Central memory CD8-positive, alpha-beta T cell (primary cell): ENCODE measurements around the gene PRKCE.
"Not testable (repeated sequence)": the region's sequence is repeated elsewhere in the genome, so short reads cannot be mapped to it uniquely, and the experiment has no call there.

ENCODE experiments used
- ATAC-seq: fragments of 150-1000 bp; cut with Tn5 transposase; replicated peaks from 2 replicates; pipeline ENCODE4 v1.10.0; 2022; ENCODE audit warnings: mild to moderate bottlenecking, moderate FRiP score, moderate number of reproducible peaks; ENCODE audit not compliant: poor library complexity, severe bottlenecking; ENCODE audit errors: extremely low read depth
- DNase-seq, 2 donors: peaks; one replicate each; pipeline ENCODE4 v3.0.0; 2021; ENCODE audit warnings: low spot score in 2 of 2
- H3K27ac Mint-ChIP-seq: one replicate; pipeline ENCODE4 v1.8.0; 2022; ENCODE audit warnings: low read depth, mild to moderate bottlenecking, moderate library complexity, mixed read lengths
- H3K27me3 Mint-ChIP-seq: one replicate; pipeline ENCODE4 v1.8.0; 2022; ENCODE audit warnings: mixed read lengths
- H3K36me3 Mint-ChIP-seq: one replicate; pipeline ENCODE4 v1.8.0; 2022; ENCODE audit warnings: mild to moderate bottlenecking, moderate library complexity, mixed read lengths; ENCODE audit not compliant: insufficient read depth
- H3K4me1 Mint-ChIP-seq: one replicate; pipeline ENCODE4 v1.8.0; 2022; ENCODE audit warnings: mixed read lengths
- H3K4me3 Mint-ChIP-seq: one replicate; pipeline ENCODE4 v1.8.0; 2022; ENCODE audit warnings: mild to moderate bottlenecking, moderate library complexity, mixed read lengths
- H3K9me3 Mint-ChIP-seq: one replicate; pipeline ENCODE4 v1.8.0; 2022; ENCODE audit warnings: mixed read lengths

The PRKCE gene

GRCh38 chr2:45714679-45715078 is 63.2 kb downstream of the PRKCE start:
- no peak overlapping the region for H3K27ac Mint-ChIP-seq
- DNase-seq = no peak
- peaks cover 25% of the 10 kb centered on the region for H3K4me1 Mint-ChIP-seq
- H3K36me3 Mint-ChIP-seq = peaks cover 2% of the 10 kb centered on the region
- no peak overlapping the region for H3K4me3 Mint-ChIP-seq
- ATAC-seq = no peak
- no peaks in the 10 kb centered on the region for H3K27me3 Mint-ChIP-seq
- H3K9me3 Mint-ChIP-seq = no peaks in the 10 kb centered on the region

DNA sequence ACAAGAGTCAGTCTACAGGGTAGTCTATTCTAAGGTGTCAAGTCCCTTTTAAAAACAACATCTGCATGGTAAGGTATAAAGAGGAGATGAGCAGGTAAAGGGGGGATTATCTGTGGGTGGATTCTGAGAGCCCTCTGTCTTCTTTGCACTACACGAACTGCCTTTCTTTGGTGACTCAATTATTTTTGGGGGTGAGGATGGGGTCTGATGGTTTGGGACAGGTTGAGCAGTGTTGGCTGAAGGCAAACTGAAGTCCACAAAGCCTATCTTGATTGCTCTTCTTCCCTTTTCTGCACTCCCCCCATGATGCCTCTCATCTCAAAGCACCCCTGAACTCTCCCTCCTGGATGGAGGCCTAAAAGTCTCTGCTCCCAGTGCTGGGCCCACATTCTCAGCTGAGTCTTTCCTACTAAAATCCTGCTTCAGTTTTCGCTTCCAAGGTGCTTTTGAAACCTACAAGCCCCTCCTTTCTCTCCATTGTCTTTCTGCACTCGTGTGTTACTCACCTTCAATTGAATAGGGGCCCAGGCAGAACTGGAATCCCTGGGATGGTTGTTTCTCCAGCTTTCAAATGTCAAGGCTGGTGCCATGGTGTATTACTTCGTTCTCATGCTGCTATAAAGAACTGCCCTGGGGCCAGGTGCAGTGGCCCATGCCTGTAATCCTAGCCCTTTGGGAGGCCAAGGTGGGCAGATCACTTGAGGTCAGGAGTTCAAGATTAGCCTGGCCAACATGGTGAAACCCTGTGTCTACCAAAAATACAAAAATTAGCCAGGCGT is 64.3 kb downstream of the PRKCE start:
- DNase-seq (no peak), ATAC-seq (no peak)
- peaks cover 2% of the 10 kb centered on the region for H3K36me3 Mint-ChIP-seq
- no peak overlapping the region for H3K27ac Mint-ChIP-seq
- H3K27me3 Mint-ChIP-seq = no peaks in the 10 kb centered on the region
- H3K9me3 Mint-ChIP-seq = no peaks in the 10 kb centered on the region
- H3K4me3 Mint-ChIP-seq = no peak overlapping the region
- peaks cover 25% of the 10 kb centered on the region for H3K4me1 Mint-ChIP-seq

GRCh38 chr2:45716432-45716831 is 65.0 kb downstream of the PRKCE start:
- not testable (repeated sequence) for ATAC-seq, H3K27ac Mint-ChIP-seq

GRCh38 chr2:45716915-45717314 is 65.4 kb downstream of the PRKCE start:
- ATAC-seq (no peak), DNase-seq (no peak)
- H3K4me1 Mint-ChIP-seq = peaks cover 25% of the 10 kb centered on the region
- no peak overlapping the region for H3K4me3 Mint-ChIP-seq
- no peak overlapping the region for H3K27ac Mint-ChIP-seq
- no peaks in the 10 kb centered on the region for H3K9me3 Mint-ChIP-seq
- H3K36me3 Mint-ChIP-seq = peaks cover 5% of the 10 kb centered on the region
- H3K27me3 Mint-ChIP-seq = no peaks in the 10 kb centered on the region

More at GRCh38 chr2:45716432-45716831, 65.0 kb downstream of the PRKCE start:
- DNase-seq, H3K9me3 Mint-ChIP-seq, H3K4me3 Mint-ChIP-seq, H3K36me3 Mint-ChIP-seq, H3K27me3 Mint-ChIP-seq: not testable (repeated sequence)
- peaks cover 25% of the 10 kb centered on the region for H3K4me1 Mint-ChIP-seq

- ATAC-seq (no peak), DNase-seq (no peak)
- no peak overlapping the region for H3K27ac Mint-ChIP-seq
- no peaks in the 10 kb centered on the region for H3K27me3 Mint-ChIP-seq
- H3K9me3 Mint-ChIP-seq = no peaks in the 10 kb centered on the region
- no peak overlapping the region for H3K4me3 Mint-ChIP-seq
- H3K4me1 Mint-ChIP-seq = peaks cover 30% of the 10 kb centered on the region
- peaks cover 2% of the 10 kb centered on the region for H3K36me3 Mint-ChIP-seq
Measured at GRCh38 chr2:45720210-45720609, 68.7 kb downstream of the PRKCE start.

DNA sequence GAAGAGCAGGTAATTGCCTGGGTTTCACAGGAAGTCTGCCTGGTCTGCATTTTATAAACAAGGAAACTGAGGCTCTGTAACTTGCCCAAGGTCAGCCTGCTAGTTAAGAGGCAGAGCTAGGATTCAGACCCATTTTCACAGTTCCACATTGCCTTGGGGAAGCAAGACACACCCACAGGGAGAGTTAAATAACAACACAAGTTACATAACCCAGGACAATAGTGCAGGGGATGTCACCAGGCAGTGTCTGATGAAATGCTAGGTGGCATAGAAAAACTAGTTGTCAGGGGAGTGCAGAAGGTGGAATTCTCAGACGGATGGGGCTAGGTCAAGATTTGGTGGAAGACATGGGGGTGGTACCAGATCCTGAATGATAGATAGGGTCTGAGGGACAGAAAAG is 69.7 kb downstream of the PRKCE start:
- Mint-ChIP-seq H3K36me3 (peaks cover 2% of the 10 kb centered on the region), H3K27ac (no peak overlapping the region), H3K9me3 (no peaks in the 10 kb centered on the region), H3K4me3 (no peak overlapping the region), H3K4me1 (peaks cover 21% of the 10 kb centered on the region), H3K27me3 (no peaks in the 10 kb centered on the region)
- DNase-seq = no peak
- ATAC-seq = no peak

DNA sequence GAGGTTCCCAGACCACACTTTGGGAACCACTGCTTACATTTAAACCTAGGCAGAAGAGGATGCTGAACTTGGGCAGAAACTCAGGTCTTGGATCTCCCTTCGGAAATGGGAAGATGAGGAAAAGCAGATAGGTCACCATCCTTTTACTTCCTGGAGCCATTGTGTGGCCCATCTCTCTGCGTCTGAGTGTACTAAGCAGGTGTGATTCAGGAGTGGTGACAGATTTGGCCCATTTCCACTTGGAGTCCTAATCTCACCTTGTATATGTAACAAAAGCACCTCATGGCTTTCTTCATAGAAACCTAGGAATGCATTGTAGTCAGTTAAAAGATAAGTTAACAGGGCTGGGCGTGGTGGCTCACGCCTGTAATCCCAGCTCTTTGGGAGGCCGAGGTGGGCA is 71.0 kb downstream of the PRKCE start:
- Mint-ChIP-seq H3K36me3 (peaks cover 2% of the 10 kb centered on the region), H3K9me3 (no peaks in the 10 kb centered on the region), H3K27me3 (no peaks in the 10 kb centered on the region), H3K4me3 (no peak overlapping the region), H3K4me1 (peaks cover 18% of the 10 kb centered on the region), H3K27ac (no peak overlapping the region)
- DNase-seq (no peak), ATAC-seq (no peak)

- Mint-ChIP-seq H3K27me3 (no peaks in the 10 kb centered on the region), H3K9me3 (no peaks in the 10 kb centered on the region), H3K36me3 (peaks cover 2% of the 10 kb centered on the region), H3K4me3 (no peak overlapping the region), H3K27ac (no peak overlapping the region), H3K4me1 (peaks cover 18% of the 10 kb centered on the region)
- no peak for DNase-seq
- ATAC-seq = no peak
Measured at GRCh38 chr2:45723857-45724256, 72.4 kb downstream of the PRKCE start.

DNA sequence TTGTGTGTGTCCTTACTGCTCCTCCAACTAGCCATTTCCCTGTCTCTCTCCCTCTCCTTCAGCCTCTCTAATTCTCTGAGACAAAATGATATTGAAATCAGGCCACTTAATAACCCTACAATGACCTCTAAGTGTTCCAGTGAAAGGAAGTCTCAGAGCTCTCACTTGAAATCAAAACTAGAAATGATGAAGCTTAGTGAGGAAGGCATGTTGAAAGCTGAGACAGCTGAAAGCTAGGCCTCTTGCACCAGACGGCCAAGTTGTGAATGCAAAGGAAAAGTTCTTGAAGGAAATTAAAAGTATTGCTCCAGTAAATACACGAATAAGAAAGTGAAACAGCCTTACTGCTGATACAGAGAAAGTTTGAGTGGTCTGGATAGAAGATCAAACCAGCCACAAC is 72.9 kb downstream of the PRKCE start:
- Mint-ChIP-seq H3K27ac (no peak overlapping the region), H3K4me1 (peaks cover 18% of the 10 kb centered on the region)

DNA sequence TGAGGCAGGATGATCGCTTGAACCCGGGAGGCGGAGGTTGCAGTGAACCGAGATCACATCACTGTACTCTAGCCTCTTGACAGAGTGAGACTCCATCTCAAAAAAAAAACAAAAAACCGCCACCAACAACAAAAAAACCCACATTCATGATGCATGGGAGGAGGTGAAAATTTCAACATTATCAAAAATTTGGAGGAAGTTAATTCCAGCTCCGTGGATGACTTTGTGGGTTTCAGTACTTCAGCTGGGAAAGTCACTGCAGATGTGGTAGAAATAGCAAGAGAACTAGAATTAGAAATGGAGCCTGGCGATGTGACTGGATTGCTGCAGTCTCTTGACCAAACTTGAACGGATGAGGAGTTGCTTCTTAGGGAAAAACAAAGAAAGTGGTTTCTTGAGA is 74.3 kb downstream of the PRKCE start:
- no peak overlapping the region for H3K27ac Mint-ChIP-seq
- H3K27me3 Mint-ChIP-seq = no peaks in the 10 kb centered on the region
- H3K4me1 Mint-ChIP-seq = peaks cover 18% of the 10 kb centered on the region
- H3K36me3 Mint-ChIP-seq = peaks cover 2% of the 10 kb centered on the region
- no peak overlapping the region for H3K4me3 Mint-ChIP-seq
- no peak for ATAC-seq
- no peak for DNase-seq
- H3K9me3 Mint-ChIP-seq = no peaks in the 10 kb centered on the region

More for the DNA sequence above, 72.9 kb downstream of the PRKCE start:
- no peaks in the 10 kb centered on the region for H3K27me3 Mint-ChIP-seq
- DNase-seq (no peak), ATAC-seq (no peak)
- H3K36me3 Mint-ChIP-seq = peaks cover 2% of the 10 kb centered on the region
- H3K4me3 Mint-ChIP-seq = no peak overlapping the region
- H3K9me3 Mint-ChIP-seq = no peaks in the 10 kb centered on the region

GRCh38 chr2:45726188-45726587 is 74.7 kb downstream of the PRKCE start:
- peaks cover 4% of the 10 kb centered on the region for H3K36me3 Mint-ChIP-seq
- no peaks in the 10 kb centered on the region for H3K27me3 Mint-ChIP-seq
- H3K27ac Mint-ChIP-seq = no peak overlapping the region
- H3K4me1 Mint-ChIP-seq = peaks cover 22% of the 10 kb centered on the region
- no peak for DNase-seq
- H3K4me3 Mint-ChIP-seq = no peak overlapping the region
- no peak for ATAC-seq
- no peaks in the 10 kb centered on the region for H3K9me3 Mint-ChIP-seq

- Mint-ChIP-seq H3K36me3 (peaks cover 5% of the 10 kb centered on the region), H3K27ac (no peak overlapping the region), H3K9me3 (no peaks in the 10 kb centered on the region), H3K4me3 (no peak overlapping the region), H3K4me1 (peaks cover 19% of the 10 kb centered on the region), H3K27me3 (no peaks in the 10 kb centered on the region)
- ATAC-seq (peak; percentile 47), DNase-seq (no peak)
Measured at GRCh38 chr2:45728458-45728942, 77.0 kb downstream of the PRKCE start.

- H3K4me1 Mint-ChIP-seq = peaks cover 5% of the 10 kb centered on the region
- H3K27ac Mint-ChIP-seq = peak overlapping the region; percentile 14
- DNase-seq (no peak), ATAC-seq (no peak)
- H3K36me3 Mint-ChIP-seq = peaks cover 5% of the 10 kb centered on the region
- H3K27me3 Mint-ChIP-seq = no peaks in the 10 kb centered on the region
- no peaks in the 10 kb centered on the region for H3K9me3 Mint-ChIP-seq
- H3K4me3 Mint-ChIP-seq = no peak overlapping the region
Measured at GRCh38 chr2:45729753-45730512, 78.5 kb downstream of the PRKCE start.
